Measurements from ENCODE around the gene LSP1.

DNA sequence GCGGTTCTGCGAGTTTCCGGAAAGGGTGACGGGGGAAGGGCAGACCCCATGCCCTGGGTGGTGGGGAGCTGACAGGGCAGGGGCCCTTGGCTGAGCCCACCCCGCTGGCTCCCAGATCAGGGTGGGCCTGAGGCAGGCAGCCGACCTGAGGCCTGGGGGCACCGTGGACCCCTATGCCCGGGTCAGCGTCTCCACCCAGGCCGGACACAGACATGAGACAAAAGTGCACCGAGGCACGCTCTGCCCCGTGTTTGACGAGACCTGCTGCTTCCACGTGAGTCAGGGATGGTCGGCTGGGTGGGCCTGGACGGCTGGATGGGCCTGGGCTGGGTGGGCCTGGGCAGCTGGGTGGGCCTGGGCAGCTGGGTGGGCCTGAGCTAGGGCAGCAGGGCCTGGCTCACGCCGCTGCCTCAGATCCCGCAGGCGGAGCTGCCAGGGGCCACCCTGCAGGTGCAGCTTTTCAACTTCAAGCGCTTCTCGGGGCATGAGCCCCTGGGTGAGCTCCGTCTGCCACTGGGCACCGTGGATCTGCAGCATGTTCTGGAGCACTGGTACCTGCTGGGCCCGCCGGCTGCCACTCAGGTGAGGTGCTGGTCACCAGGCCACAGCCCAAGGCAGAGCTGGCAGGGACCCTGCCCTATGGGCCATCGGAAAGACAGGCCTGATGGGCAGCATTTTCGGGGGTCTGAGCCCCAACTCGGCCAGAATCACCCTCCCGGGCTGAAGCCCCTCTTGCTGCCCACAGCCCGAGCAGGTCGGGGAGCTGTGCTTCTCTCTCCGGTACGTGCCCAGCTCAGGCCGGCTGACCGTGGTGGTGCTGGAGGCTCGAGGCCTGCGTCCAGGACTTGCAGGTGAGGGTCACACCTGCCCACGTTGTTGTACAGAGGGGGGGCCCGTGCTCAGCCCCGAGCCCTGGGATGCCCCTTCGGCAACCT is 16.6 kb upstream of the LSP1 start:
- no peak for TF ChIP-seq SP1 (IDR thresholded peaks at IDR 0.05; ENCODE audit: low read depth, low read length)
- TF ChIP-seq CTCF (IDR thresholded peaks at IDR 0.05; ENCODE audit: control extremely low read depth in 1 of 3, insufficient read depth in 1 of 3, low read depth in 1 of 3, low read length in 3 of 3), result no peak
- no peak for TF ChIP-seq BRCA1 (IDR thresholded peaks at IDR 0.05; ENCODE audit: low read depth, low read length)
- no peak for TF ChIP-seq RAD21 (IDR thresholded peaks at IDR 0.05 in 1 of 2, conservative IDR thresholded peaks at IDR 0.05 in 1 of 2; ENCODE audit: low read depth in 2 of 2, low read length in 2 of 2)
- TF ChIP-seq SIX5 (IDR thresholded peaks at IDR 0.05; ENCODE audit: low read depth, low read length), result no peak
- no peak for TF ChIP-seq TEAD4 (IDR thresholded peaks at IDR 0.05; ENCODE audit: low read depth, low read length)
- no peak for TF ChIP-seq ATF3 (IDR thresholded peaks at IDR 0.05; ENCODE audit: insufficient read depth, low read depth, low read length)
- TF ChIP-seq EP300 (IDR thresholded peaks at IDR 0.05; ENCODE audit: borderline replicate concordance in 1 of 2, low read depth in 2 of 2, low read length in 2 of 2), result no peak
- no peak for TF ChIP-seq KDM1A (IDR thresholded peaks at IDR 0.05; ENCODE audit: borderline replicate concordance, low read length)
- TF ChIP-seq RNF2 (IDR thresholded peaks at IDR 0.05; ENCODE audit: borderline replicate concordance, low read depth, low read length, missing control alignments, poor library complexity, severe bottlenecking), result no peak
- no peak for TF ChIP-seq RFX5 (IDR thresholded peaks at IDR 0.05; ENCODE audit: borderline replicate concordance, low read depth, low read length)
- no peak for TF ChIP-seq EGR1 (IDR thresholded peaks at IDR 0.05; ENCODE audit: borderline replicate concordance, low read depth, low read length)
- no peak for TF ChIP-seq MAFK (IDR thresholded peaks at IDR 0.05; ENCODE audit: low read depth, low read length)
- TF ChIP-seq, protein P1, sequence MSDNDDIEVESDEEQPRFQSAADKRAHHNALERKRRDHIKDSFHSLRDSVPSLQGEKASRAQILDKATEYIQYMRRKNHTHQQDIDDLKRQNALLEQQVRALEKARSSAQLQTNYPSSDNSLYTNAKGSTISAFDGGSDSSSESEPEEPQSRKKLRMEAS (IDR thresholded peaks at IDR 0.05), result no peak

Data from H1 (cell line).